Inflammatory macrophage treated with lipopolysaccharide for 4 hours (primary cell): ENCODE results near the gene G2E3.
"Not testable (repeated sequence)": the region's sequence is repeated elsewhere in the genome, so short reads cannot be mapped to it uniquely, and the experiment has no call there.

Source experiments
- DNase-seq: peaks from one replicate; pipeline ENCODE4 v3.0.0-alpha.2; 2020

Gene G2E3, protein sequence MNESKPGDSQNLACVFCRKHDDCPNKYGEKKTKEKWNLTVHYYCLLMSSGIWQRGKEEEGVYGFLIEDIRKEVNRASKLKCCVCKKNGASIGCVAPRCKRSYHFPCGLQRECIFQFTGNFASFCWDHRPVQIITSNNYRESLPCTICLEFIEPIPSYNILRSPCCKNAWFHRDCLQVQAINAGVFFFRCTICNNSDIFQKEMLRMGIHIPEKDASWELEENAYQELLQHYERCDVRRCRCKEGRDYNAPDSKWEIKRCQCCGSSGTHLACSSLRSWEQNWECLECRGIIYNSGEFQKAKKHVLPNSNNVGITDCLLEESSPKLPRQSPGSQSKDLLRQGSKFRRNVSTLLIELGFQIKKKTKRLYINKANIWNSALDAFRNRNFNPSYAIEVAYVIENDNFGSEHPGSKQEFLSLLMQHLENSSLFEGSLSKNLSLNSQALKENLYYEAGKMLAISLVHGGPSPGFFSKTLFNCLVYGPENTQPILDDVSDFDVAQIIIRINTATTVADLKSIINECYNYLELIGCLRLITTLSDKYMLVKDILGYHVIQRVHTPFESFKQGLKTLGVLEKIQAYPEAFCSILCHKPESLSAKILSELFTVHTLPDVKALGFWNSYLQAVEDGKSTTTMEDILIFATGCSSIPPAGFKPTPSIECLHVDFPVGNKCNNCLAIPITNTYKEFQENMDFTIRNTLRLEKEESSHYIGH

GRCh38 chr14:30558675-30559555, at the start of gene G2E3:
Gene G2E3 (plus strand): TSS chr14:30559158. CDS start chr14:30581080, 21,922 bp downstream.
- DNase-seq = peak; percentile 87

GRCh38 chr14:30517737-30518136, 41.2 kb upstream of the G2E3 start:
- no peak for DNase-seq

DNA sequence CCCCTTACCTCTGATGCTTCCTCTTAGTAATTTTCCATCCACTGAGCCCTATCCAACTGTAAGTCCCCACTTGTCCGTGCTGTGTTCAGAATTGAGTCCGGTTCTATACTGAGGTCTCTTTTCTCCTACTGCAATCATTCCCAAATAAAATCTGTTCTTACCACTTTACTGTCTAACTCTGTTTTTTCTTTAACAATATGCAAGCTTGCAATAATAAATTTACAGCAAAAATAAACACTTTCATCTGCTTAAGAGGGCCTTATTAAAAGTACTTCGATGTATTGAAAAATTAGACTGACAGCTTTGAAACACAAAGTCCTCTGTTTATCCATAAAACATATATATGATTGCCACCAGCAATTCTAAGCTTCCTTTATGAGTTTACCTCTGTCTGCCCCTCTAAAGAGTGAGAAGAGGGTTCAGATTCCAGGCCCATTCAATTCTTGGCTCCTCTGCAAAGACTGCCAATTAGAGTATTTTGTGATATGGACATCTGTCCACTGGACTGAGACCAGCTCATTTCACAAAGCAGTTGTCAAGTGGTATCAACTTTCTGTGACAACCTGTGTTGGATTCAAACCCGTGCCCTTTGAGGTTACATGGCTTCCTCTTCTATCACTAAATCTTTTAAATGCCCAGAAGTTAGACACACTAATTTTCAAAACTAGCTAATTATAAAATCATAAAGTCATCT, 39.9 kb upstream of the G2E3 start:
- no peak for DNase-seq

DNA sequence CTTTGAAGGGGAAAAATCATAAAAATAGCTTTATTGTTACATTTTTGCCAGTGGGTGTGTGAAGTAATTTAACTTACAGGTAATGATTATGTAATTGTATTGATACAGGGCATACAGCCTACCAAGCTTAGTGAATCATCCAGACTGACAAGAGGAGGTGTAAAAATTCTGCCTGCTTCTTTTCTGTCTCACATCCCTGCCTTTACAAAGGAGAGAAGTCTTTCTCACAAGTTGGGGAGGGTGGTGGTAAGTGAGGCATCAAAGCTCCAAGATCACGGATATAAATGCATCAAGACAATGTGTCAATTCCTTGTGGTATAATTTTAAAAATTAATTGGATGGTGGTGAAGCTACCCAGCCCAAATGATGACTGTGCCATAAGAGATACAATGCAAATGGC, 39.0 kb upstream of the G2E3 start:
- no peak for DNase-seq

DNA sequence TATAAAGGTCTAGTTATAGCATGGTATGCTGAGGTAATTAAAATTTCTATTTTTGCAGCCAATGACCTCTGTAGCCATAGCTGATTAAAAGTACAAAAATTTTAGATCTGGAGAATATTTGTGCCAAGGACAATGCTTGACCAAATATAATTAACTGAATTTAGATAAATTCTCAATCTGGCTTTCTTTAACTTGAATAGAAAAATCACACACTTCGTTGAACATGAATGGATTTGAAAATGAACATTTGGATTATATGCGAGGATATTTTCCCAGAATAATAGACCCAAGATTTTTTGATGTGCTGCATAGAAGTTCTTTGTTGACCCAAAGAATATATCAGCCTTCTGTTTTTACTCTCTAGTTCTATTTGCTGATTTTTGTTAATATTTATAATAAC, 38.4 kb upstream of the G2E3 start:
- DNase-seq = no peak

DNA sequence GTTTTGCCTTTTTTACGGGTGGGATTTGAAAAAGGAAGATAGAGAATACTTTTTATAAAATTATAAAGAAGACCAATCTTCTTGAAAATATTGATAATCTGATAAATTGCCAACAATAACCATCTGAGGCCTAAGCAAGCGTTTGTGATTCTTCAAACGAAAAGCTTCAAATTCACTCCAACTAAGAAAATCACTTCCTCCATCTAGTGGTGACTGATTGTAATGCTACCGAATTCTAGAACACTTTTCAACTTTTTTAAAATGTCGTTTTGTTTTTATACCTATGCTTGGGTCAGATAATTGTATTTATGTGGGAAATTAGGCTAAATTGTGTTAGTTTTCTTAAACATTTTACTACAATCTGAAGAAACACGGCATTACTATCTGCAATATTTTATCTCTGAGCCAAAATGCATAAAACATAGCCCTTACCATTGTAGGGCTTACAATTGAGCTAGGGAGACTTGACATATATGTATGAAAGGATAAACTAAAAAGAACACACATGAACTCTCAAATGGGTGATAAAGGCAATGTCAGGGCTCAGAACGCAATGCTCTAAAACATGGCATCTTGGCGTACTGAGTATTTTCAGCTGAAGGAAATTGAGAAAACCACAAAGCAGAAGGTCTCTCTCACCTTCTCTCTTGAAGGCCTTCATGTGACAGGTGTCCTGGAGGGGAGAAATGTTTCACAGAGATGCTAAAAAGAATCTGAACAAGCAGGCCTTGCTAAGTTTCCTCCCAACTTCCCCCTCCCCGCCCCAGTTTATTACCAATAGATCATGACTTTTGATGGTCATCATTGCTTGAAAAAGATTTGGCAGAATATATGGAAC, 36.8 kb upstream of the G2E3 start:
- DNase-seq = peak; percentile 19

- no peak for DNase-seq
Observed at GRCh38 chr14:30525833-30526232, 33.1 kb upstream of the G2E3 start.

DNA sequence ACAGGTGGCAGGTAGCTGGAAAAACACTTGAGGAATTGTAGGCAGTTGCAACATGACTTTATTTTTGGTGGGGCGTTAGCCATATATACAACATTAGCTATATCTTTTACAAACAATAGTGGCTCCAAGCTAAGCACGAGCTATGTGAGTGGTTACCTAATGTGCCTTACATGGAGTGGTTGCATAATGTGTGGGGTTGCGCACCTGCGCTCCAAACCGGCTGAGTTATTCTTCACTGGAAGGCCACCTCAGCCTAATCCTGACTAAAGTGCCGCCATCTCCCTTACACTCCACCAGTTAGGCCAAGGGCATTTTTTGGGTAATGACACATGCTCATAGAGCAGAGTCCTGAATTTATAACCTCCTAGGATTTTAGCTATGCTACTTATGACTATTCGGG, 31.8 kb upstream of the G2E3 start:
- no peak for DNase-seq

GRCh38 chr14:30528119-30528518, 30.8 kb upstream of the G2E3 start:
- no peak for DNase-seq

GRCh38 chr14:30528778-30529642, 29.9 kb upstream of the G2E3 start:
- no peak for DNase-seq

DNA sequence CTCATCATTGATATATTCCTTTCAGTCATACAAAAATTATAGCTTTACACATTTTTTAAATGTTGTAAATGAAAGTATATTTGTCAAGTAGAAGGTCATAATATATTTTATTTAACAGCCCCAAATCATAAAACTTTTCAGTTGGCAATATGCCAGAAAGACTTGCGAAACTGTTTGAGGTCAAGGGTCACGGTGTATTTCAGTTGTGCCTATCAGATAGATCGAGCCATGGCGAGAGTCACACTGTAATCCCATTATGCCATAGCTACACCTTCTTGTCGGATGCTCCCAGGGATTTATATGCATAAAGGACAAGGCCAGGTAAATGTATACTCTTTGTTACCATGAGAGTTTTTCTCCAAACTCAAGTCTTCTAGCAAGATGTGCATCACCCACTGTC, 26.7 kb upstream of the G2E3 start:
- no peak for DNase-seq

DNA sequence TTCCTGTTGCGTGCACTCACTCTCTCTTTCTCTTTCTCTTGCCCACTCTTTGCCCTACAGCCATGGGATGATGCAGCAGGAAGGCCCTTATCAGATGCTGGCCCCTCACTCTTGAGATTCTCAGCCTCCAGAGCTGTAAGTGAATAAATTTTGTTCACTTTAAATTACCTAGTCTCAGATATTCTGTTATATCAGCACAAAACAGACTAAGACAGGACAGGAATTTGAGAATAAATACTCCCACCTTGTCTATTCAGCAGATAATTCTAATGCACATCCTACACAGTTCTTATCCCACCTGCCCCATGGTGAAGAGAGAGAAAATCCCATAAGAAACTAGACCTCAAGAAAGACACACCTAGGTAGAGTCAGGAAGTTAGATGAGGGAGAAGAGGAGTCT, 25.8 kb upstream of the G2E3 start:
- DNase-seq = no peak

DNA sequence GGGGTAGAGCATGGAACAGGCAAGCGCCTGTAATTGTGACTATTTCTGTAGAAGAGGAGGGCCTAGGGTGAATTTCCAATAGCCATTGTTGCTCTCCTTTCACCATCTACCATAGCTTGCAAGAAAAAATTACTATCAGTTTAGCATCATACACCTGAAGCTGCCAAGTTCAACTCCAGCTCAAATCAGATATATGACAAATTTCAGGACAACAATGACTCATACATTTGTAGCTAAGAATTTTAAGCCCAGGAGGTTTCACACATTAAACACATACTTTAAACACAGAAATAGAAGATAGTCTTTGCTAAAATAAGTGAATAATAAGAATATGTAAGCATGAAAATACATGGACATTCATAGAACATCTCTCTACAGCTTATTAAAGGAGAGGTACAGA, 17.6 kb upstream of the G2E3 start:
- no peak for DNase-seq

GRCh38 chr14:30546735-30547134, 12.2 kb upstream of the G2E3 start:
- DNase-seq = not testable (repeated sequence)

GRCh38 chr14:30547388-30548048, 11.4 kb upstream of the G2E3 start:
- DNase-seq = no peak

DNA sequence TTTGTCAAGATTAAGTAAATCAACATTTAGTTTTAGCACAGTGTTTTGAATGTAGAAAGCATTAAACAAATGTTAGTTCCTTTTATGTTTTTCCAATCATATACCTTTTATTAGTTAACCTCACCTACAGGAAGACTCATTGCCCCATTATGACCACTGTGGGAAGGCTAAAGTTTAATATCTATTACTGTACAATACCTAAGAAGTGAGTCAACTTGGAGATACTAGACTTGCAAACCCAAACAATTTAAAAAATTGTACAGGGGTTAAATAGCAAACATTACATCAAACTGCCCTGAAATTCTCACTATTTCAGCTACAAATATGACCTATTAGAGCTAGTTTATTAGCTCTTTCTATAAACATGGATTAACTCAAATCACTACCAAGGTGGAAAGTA, 8.6 kb upstream of the G2E3 start:
- no peak for DNase-seq

DNA sequence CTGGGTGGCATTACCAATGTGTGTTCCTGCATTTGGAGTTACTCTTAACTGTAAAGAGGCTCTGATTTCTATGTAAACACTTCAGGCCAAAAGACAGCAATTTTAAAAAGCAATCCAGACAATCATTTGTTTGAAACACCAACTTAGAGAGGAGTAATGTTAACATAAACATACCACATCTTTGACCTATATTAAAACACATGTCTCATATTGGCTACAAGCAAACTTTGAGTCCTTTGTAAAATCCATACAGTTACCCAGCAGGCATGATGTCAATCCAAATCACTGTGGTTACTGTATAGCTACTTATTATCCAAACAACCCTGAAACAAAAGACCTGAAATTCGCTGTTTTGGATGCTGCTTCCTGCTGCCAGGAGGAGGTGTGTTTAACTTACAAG, 7.5 kb upstream of the G2E3 start:
- DNase-seq = no peak

- DNase-seq = no peak
Observed at GRCh38 chr14:30553311-30553989, 5.5 kb upstream of the G2E3 start.

DNA sequence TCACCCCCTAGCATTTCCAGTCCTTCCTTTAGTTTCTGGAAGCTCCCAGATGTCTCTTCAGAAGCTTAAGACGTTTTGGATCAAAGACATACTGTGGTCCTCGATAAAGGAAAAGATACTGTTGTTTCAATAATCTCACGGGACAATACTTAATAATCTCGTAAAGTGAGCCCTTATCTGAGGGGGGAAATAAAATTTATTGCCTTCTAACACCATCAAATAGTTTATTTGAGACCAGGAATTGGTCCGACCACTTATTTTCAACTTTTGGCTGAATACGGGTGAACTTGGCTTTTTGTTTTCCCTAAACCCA, 640 bp upstream of the G2E3 start:
- DNase-seq = no peak

GRCh38 chr14:30559638-30560091, 707 bp downstream of the G2E3 start:
- DNase-seq = no peak
